ENCODE results near the gene UTP14C.
"Not testable (repeated sequence)": the region's sequence is repeated elsewhere in the genome, so short reads cannot be mapped to it uniquely, and the experiment has no call there.

Gene UTP14C

DNA sequence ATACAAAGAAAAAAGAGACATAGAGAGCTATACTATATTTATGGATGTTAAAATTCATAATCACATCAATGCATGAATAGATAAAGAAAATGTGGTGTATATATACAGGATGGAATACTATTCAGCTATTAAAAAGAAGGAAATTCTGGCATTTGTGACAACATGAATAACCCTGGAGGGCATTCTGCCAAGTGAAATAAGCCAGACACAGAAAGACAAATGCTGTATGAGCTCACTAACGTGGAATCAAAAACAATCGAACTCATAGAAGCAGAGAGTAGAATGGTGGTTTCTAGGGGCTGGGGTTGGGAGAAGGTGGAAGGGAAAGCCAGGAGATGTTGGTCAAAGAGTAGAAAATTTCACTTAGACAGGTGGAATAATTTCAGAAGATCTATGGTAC is 24.0 kb downstream of the UTP14C start:
- no peak for DNase-seq (ENCODE audit: low read depth)

DNA sequence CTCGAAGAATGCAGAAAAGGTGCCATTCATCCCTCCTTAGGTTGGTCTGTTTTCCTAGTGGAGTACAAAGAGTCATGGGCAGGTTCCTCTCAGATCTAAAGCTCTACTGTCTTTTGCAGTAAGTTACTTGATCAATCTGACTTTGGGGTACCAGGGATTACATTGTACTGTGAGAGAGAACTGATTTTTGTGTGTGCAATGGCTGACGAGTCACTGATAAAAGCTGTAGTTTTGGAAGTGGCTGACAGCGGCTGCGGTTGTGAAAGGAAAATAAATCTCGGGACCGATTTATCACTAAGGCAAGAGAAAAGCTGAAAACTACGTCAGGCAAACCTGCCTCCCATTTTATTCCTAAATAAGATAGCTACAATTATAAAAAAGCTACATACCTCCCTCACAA is 26.9 kb downstream of the UTP14C start:
- no peak for DNase-seq (ENCODE audit: low read depth)

DNA sequence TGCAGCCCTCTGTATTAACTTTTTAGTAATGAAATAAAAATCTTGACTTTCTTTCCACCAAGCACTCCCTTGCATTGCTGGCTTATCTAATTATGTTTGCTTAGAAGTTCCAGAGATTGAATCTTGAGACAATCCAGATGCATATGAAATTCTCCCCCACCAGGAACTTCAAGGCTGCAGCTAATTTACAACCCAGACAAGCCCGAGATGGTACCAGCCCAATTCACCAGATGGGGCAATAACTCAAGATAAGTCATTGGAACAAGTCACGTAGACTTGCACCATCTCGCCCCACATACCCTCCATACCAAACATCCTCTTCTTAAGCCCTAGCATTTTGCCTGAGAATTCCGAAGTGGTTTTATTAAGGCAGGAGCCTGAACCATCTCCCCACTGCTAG is 29.0 kb downstream of the UTP14C start:
- DNase-seq (ENCODE audit: low read depth), result no peak

DNA sequence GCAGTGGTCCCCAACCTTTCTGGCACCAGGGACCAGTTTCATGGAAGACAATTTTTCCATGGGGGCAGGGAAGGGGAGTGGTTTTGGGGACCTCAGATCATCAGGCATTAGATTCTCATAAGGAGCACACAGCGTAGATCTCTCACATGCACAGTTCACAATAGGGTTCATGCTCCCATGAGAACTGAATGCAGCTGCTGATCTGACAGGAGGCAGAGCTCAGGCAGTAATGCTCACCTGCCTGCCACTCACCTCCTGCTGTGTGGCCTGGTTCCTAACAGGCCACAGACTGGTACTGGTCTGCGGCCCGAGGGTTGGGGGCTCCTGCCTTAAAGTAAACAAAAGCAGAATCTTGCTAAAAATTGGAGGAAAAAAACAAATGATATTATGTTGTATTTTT is 36.6 kb downstream of the UTP14C start:
- not testable (repeated sequence) for DNase-seq (ENCODE audit: low read depth)

DNA sequence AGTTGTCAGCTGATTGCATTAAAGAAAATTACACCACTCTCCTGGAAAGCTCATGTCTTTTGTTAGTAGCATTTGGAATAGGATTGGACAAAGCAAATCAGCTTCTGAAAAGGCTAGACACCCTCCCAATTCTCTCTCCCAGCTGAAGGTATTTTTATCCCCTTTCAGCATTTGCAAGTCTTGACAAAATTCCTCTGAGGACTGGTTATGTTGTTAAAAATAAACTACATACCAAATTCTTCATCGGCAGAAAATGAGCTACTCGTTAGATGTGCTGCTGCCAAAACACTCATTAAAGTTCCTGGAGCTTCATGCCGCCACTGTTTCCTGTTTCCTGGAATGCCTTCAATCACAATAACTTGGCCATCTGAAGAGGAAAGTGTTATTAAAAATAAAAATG is 37.1 kb downstream of the UTP14C start:
- DNase-seq (ENCODE audit: low read depth), result no peak

DNA sequence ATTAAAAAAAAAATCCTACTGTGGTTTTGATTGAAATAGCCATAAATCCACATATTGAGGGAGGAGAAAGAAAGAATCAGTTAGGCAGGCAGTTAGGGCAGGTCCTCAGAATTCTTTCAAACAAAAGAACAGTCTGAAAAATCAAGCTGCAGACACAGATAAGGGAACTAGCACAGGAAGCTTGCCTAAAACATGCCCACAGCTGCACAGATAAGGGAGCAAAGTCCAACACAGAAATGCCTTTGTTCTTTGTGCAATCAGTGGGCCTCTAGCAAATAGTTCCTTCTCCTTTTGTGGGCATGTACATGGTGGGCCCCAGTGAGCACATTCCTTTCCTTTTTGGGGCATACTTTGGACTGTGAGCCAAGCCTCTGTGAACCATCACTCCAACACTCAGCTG is 42.7 kb downstream of the UTP14C start:
- no peak for DNase-seq (ENCODE audit: low read depth)

DNA sequence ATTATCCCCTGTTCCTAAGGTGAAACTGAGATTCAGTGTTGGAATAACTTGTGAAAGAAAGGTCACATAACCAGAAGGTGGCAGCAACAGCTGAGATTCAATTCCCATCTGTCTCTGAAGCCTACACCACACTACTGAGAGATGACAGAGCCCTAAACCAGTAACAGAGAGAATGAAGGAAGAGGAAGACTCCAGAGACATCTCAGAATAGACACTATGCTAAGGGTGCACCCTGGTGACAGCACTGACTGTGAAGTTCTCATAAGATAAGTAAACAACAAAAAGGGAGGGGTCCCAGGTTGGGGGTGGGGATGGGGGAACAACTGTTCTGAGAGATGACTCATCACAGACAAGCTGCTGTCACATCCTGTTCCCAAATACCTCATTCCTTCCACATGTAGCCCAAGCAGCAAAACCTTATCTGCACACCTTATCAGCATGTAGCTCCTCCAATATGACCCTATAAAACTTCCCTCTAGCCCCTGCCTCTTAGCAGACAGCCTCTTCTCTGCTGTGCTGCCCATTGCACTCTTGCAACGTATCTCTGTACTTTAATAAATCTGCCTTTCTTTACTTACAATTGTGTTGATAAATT is 46.5 kb downstream of the UTP14C start:
- no peak for DNase-seq (ENCODE audit: low read depth)

All from stimulated activated CD8-positive, alpha-beta memory T cell treated with anti-CD3 and anti-CD28 coated beads, Interleukin-7, amount 100 ng/mL, for 24 hours (primary cell).